ENCODE data around the gene GRXCR2.
A peak's percentile ranks its signal among the peaks of the same experiment; 100 is the strongest.

The GRXCR2 gene

GRCh38 chr5:145917288-145917687 lies 44.5 kb upstream of the GRXCR2 start (continued):
- TF ChIP-seq PRDM2 (tag by site-specific recombination; IDR thresholded peaks at IDR 0.05; ENCODE audit: borderline replicate concordance) (no peak), ZNF677 (tag by site-specific recombination; IDR thresholded peaks at IDR 0.05) (no peak), ZNF658 (tag by site-specific recombination; IDR thresholded peaks at IDR 0.05) (no peak), ZNF211 (tag by site-specific recombination; IDR thresholded peaks at IDR 0.05; ENCODE audit: low read depth) (no peak), ZBTB7A (tag by site-specific recombination; IDR thresholded peaks at IDR 0.05; ENCODE audit: low read depth) (no peak)

GRCh38 chr5:145915970-145916638 lies 43.3 kb upstream of the GRXCR2 start:
- Histone ChIP-seq H3K36me3 (ENCODE audit: control insufficient read depth in 2 of 2, insufficient read depth in 1 of 2, low read length in 2 of 2) (no peaks in the 10 kb centered on the region), H3K4me3 (ENCODE audit: low read depth, low read length) (no peak overlapping the region), H3K4me1 (ENCODE audit: control insufficient read depth, insufficient read depth, low read length) (no peaks in the 10 kb centered on the region), H3K9me3 (ENCODE audit: control insufficient read depth, insufficient read depth, low read depth, low read length) (no peaks in the 10 kb centered on the region), H3K27ac (ENCODE audit: extremely low read depth, low read depth, low read length) (no peak overlapping the region)
- ChIA-PET POLR2A (no interaction called here), CTCF (interaction anchor here (0.6 to 1.3 kb wide), 7 partner anchors 8 to 170 kb away, joined by 3 to 4 read pairs (median 3); no protein-coding TSS in a partner anchor)
- TF ChIP-seq EGR2 (tag by site-specific recombination; IDR thresholded peaks at IDR 0.05; ENCODE audit: low read depth) = peak; percentile 9; the same call in 1 of the 2 replicates
- no peak for TF ChIP-seq RBAK (tag by site-specific recombination; IDR thresholded peaks at IDR 0.05)
- no peak for TF ChIP-seq ZNF16 (tag by site-specific recombination; IDR thresholded peaks at IDR 0.05; ENCODE audit: low read depth)
- no peak for TF ChIP-seq ZIC2 (tag by site-specific recombination; IDR thresholded peaks at IDR 0.05)

- Histone ChIP-seq H3K27ac (ENCODE audit: extremely low read depth, low read depth, low read length) (no peak overlapping the region), H3K36me3 (ENCODE audit: control insufficient read depth in 2 of 2, insufficient read depth in 1 of 2, low read length in 2 of 2) (no peaks in the 10 kb centered on the region), H3K4me1 (ENCODE audit: control insufficient read depth, insufficient read depth, low read length) (no peaks in the 10 kb centered on the region), H3K4me3 (ENCODE audit: low read depth, low read length) (no peak overlapping the region), H3K9me3 (ENCODE audit: control insufficient read depth, insufficient read depth, low read depth, low read length) (no peaks in the 10 kb centered on the region)
- TF ChIP-seq ZNF18 (tag by site-specific recombination; IDR thresholded peaks at IDR 0.05) (no peak), ZNF830 (tag by site-specific recombination; IDR thresholded peaks at IDR 0.05; ENCODE audit: low read depth) (no peak), ZNF394 (tag by site-specific recombination; IDR thresholded peaks at IDR 0.05; ENCODE audit: borderline replicate concordance) (no peak), GLI2 (tag by site-specific recombination; IDR thresholded peaks at IDR 0.05; ENCODE audit: borderline replicate concordance, low read depth) (no peak), GLIS2 (tag by site-specific recombination; IDR thresholded peaks at IDR 0.05) (no peak), ZNF624 (tag by site-specific recombination; IDR thresholded peaks at IDR 0.05) (no peak), ZFP3 (tag by site-specific recombination; IDR thresholded peaks at IDR 0.05; ENCODE audit: low read depth) (no peak), ZNF155 (tag by site-specific recombination; IDR thresholded peaks at IDR 0.05) (no peak), BCL11B (tag by site-specific recombination; IDR thresholded peaks at IDR 0.05; ENCODE audit: low read depth) (no peak), ZNF585B (tag by site-specific recombination; IDR thresholded peaks at IDR 0.05) (no peak), ZNF707 (tag by site-specific recombination; IDR thresholded peaks at IDR 0.05) (no peak), ZNF791 (tag by site-specific recombination; IDR thresholded peaks at IDR 0.05) (no peak), ZFP37 (tag by site-specific recombination; IDR thresholded peaks at IDR 0.05) (no peak), ZNF555 (tag by site-specific recombination; conservative IDR thresholded peaks at IDR 0.05) (no peak), KLF16 (tag by site-specific recombination; IDR thresholded peaks at IDR 0.05) (no peak), ZNF132 (tag by site-specific recombination; IDR thresholded peaks at IDR 0.05; ENCODE audit: borderline replicate concordance) (no peak), ZNF548 (tag by site-specific recombination; IDR thresholded peaks at IDR 0.05) (no peak), ZNF214 (tag by site-specific recombination; IDR thresholded peaks at IDR 0.05; ENCODE audit: borderline replicate concordance) (no peak)
- POLR2A ChIA-PET = no interaction called here
- CTCF ChIA-PET = interaction anchor here (0.6 to 1.4 kb wide), 2 partner anchors 79 to 127 kb away, joined by 3 read pairs; partner anchors contain the start of gene PRELID2
Measured at GRCh38 chr5:145913701-145914100, 40.9 kb upstream of the GRXCR2 start.

All from HEK293 (cell line).